ENCODE measurements around the gene PDE7B. TPM values are rescaled to one million over a fixed set of nuclear protein-coding genes. Genes with fewer than 3 reads are reported as not detected.
A peak's percentile ranks its signal among the peaks of the same experiment; 100 is the strongest.

Gene PDE7B
- total RNA-seq, 1 experiment from 2014 or later: not detected

DNA sequence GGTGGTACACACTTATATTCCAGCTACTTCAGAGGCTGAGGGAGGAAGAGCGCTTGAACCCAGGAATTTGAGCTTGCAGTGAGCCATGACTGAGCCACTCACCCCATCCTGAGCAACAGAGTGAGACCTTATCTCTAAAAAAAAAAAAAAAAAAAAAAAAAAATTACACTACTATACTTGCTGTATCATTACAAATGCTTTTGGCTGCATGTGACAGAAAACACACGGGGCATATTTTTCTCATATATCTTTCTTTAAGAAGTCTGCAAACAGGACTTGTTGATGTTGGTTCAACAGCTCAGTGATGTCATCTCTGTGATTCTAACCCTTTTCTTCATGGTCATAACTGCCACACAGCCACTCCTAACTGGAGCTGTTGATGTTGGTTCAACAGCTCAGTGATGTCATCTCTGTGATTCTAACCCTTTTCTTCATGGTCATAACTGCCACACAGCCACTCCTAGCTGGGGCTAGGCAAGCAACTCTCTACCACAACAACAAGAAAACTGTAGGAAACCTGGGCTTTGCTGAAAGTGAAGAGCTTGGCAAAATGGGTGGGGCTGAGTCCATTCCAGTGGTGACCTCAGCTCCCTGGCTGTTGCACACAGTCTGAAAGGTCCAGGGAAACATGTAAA lies 378.8 kb downstream of the PDE7B start:
- TF ChIP-seq EZH2phosphoT487 (IDR thresholded peaks at IDR 0.05; ENCODE audit: borderline replicate concordance, low read length) (no peak), EZH2 (IDR thresholded peaks at IDR 0.05; ENCODE audit: low read length, unreplicated experiment) (no peak)
- TF ChIP-seq, protein P1, sequence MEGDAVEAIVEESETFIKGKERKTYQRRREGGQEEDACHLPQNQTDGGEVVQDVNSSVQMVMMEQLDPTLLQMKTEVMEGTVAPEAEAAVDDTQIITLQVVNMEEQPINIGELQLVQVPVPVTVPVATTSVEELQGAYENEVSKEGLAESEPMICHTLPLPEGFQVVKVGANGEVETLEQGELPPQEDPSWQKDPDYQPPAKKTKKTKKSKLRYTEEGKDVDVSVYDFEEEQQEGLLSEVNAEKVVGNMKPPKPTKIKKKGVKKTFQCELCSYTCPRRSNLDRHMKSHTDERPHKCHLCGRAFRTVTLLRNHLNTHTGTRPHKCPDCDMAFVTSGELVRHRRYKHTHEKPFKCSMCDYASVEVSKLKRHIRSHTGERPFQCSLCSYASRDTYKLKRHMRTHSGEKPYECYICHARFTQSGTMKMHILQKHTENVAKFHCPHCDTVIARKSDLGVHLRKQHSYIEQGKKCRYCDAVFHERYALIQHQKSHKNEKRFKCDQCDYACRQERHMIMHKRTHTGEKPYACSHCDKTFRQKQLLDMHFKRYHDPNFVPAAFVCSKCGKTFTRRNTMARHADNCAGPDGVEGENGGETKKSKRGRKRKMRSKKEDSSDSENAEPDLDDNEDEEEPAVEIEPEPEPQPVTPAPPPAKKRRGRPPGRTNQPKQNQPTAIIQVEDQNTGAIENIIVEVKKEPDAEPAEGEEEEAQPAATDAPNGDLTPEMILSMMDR (conservative IDR thresholded peaks at IDR 0.05; ENCODE audit: low read depth, low read length): no peak
- DNase-seq (no peak), ATAC-seq (no peak)
- Histone ChIP-seq H3F3A (ENCODE audit: low read length, unreplicated experiment) (no peaks in the 10 kb centered on the region), H3K9me2 (replicated peaks; ENCODE audit: low read length) (no peaks in the 10 kb centered on the region), H3K36me3 (ENCODE audit: low read depth, low read length) (peaks cover 5% of the 10 kb centered on the region), H2AFZ (ENCODE audit: low read length) (no peak overlapping the region), H3K27me3 (ENCODE audit: low read length) (no peaks in the 10 kb centered on the region), H3K4me3 (ENCODE audit: low read length) (no peak overlapping the region), H3K9ac (ENCODE audit: low read length) (no peak overlapping the region), H3K79me2 (ENCODE audit: low read length) (no peaks in the 10 kb centered on the region), H3K4me1 (ENCODE audit: insufficient read depth, low read length) (0 out of 2 replicates have a peak, but pooled peaks cover 5% of the 10 kb centered on the region), H3K9me3 (ENCODE audit: low read length) (no peaks in the 10 kb centered on the region), H4K20me1 (ENCODE audit: low read length) (no peaks in the 10 kb centered on the region), H3K27ac (ENCODE audit: low read length) (no peak overlapping the region), H3K4me2 (ENCODE audit: low read length) (no peak overlapping the region)
- intact Hi-C loops (cut with micrococcal nuclease): no loop called here
- BruUV-seq (replicated peaks): no TSS peak
- CTCF ChIA-PET: interaction anchor here (0.9 kb wide), 1 partner anchor 20 kb away, joined by 3 read pairs; no protein-coding TSS in a partner anchor
- POLR2A ChIA-PET (ENCODE audit: unreplicated experiment): no interaction called here

DNA sequence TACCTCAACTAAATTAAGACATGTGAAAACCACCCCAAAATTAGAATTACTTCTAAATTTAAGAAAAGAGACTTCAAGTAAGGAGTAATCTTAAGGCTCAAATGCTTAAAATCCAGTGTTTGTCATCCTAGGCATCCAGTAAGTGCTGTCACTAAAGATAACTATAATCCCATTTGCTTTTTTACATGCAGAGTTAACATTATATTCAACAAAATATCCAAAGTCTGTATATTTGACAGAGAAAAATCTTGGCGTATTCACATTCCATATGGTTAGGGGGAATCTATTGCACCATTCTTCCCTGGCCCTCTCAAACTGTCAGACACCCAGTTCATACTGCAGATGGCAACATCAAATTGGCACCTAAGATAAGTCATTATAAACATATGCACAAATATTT lies 381.2 kb downstream of the PDE7B start:
- Histone ChIP-seq H4K20me1 (ENCODE audit: low read length) (no peaks in the 10 kb centered on the region), H3K4me3 (ENCODE audit: low read length) (no peak overlapping the region), H3F3A (ENCODE audit: low read length, unreplicated experiment) (no peaks in the 10 kb centered on the region), H3K27ac (ENCODE audit: low read length) (no peak overlapping the region), H3K4me1 (ENCODE audit: insufficient read depth, low read length) (0 out of 2 replicates have a peak, but pooled peaks cover 5% of the 10 kb centered on the region), H3K4me2 (ENCODE audit: low read length) (no peak overlapping the region), H3K27me3 (ENCODE audit: low read length) (no peaks in the 10 kb centered on the region), H3K36me3 (ENCODE audit: low read depth, low read length) (peaks cover 5% of the 10 kb centered on the region; the same call in 1 of the 2 replicates), H3K9me3 (ENCODE audit: low read length) (no peaks in the 10 kb centered on the region), H2AFZ (ENCODE audit: low read length) (no peak overlapping the region), H3K9ac (ENCODE audit: low read length) (no peak overlapping the region), H3K79me2 (ENCODE audit: low read length) (no peaks in the 10 kb centered on the region), H3K9me2 (replicated peaks; ENCODE audit: low read length) (no peaks in the 10 kb centered on the region)
- no TSS peak for BruUV-seq (replicated peaks)
- POLR2A ChIA-PET (ENCODE audit: unreplicated experiment): no interaction called here
- DNase-seq: no peak
- TF ChIP-seq EZH2 (IDR thresholded peaks at IDR 0.05; ENCODE audit: low read length, unreplicated experiment): no peak
- TF ChIP-seq EZH2phosphoT487 (IDR thresholded peaks at IDR 0.05; ENCODE audit: borderline replicate concordance, low read length): no peak
- TF ChIP-seq, protein P1 (conservative IDR thresholded peaks at IDR 0.05; ENCODE audit: low read depth, low read length): no peak
- intact Hi-C loops (cut with micrococcal nuclease): no loop called here
- CTCF ChIA-PET: no interaction called here
- ATAC-seq: no peak

DNA sequence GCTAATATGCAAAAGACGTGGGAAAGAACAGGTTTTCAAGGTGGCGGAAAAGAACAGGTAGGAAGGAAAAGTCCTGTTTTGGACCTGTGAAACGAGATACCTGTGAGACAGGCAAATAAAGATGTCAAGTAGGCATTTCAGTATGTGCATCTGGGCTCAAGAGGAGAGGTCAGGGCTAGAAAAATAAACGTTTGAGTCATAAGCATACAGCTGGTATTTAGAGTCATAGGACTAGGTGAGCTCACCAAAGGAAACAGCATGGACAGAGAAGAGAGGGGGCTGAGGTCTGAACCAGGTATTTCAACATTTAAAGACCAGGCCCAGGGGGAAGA lies 383.7 kb downstream of the PDE7B start:
- ATAC-seq (peak; percentile 73), DNase-seq (peak; percentile 63)
- H3K79me2 ChIP-seq (ENCODE audit: low read length): no peaks in the 10 kb centered on the region
- CTCF ChIA-PET: interaction anchor here (0.6 kb wide), 1 partner anchor 16 kb away, joined by 3 read pairs; no protein-coding TSS in a partner anchor
- H3K9ac ChIP-seq (ENCODE audit: low read length): no peak overlapping the region
- H3K9me2 ChIP-seq (replicated peaks; ENCODE audit: low read length): no peaks in the 10 kb centered on the region
- H3K4me2 ChIP-seq (ENCODE audit: low read length): no peak overlapping the region
- BruUV-seq (replicated peaks): no TSS peak
- H3K9me3 ChIP-seq (ENCODE audit: low read length): no peaks in the 10 kb centered on the region
- no peak overlapping the region for H3K4me3 ChIP-seq (ENCODE audit: low read length)
- POLR2A ChIA-PET (ENCODE audit: unreplicated experiment): no interaction called here
- no peaks in the 10 kb centered on the region for H3F3A ChIP-seq (ENCODE audit: low read length, unreplicated experiment)
- no peaks in the 10 kb centered on the region for H4K20me1 ChIP-seq (ENCODE audit: low read length)
- no peak overlapping the region for H2AFZ ChIP-seq (ENCODE audit: low read length)
- 0 out of 2 replicates have a peak, but pooled peaks cover 5% of the 10 kb centered on the region for H3K4me1 ChIP-seq (ENCODE audit: insufficient read depth, low read length)
- no peak for TF ChIP-seq EZH2 (IDR thresholded peaks at IDR 0.05; ENCODE audit: low read length, unreplicated experiment)
- TF ChIP-seq, protein P1 (conservative IDR thresholded peaks at IDR 0.05; ENCODE audit: low read depth, low read length): no peak
- TF ChIP-seq EZH2phosphoT487 (IDR thresholded peaks at IDR 0.05; ENCODE audit: borderline replicate concordance, low read length): no peak
- peak overlapping the region; percentile 71 for H3K27ac ChIP-seq (ENCODE audit: low read length)
- no peaks in the 10 kb centered on the region for H3K27me3 ChIP-seq (ENCODE audit: low read length)
- intact Hi-C loops (cut with micrococcal nuclease): no loop called here
- H3K36me3 ChIP-seq (ENCODE audit: low read depth, low read length): peaks cover 5% of the 10 kb centered on the region; the same call in 1 of the 2 replicates
